SK-N-SH (cell line): ENCODE data around the gene PRUNE1. TPM values are rescaled to one million over a fixed set of nuclear protein-coding genes. Genes with fewer than 3 reads are reported as not detected.

Experiments used
- CTCF ChIA-PET: fragments of 300-600, 350-600 bp; formaldehyde crosslinking; extraction: SDS; loops from one replicate; lab custom pipeline; 2021; lab: Yijun Ruan, JAX
- POLR2A ChIA-PET: fragments of 350-600 bp; sonication (Branson Sonifier 250); formaldehyde crosslinking; extraction: SDS; loops from one replicate; lab custom pipeline; 2020; ENCODE audit warnings: antibody characterized with exemption, inconsistent platforms; lab: Yijun Ruan, JAX
- DNase-seq: peaks from one replicate; pipeline ENCODE4 v3.0.0; 2012
- H2AFZ ChIP-seq: fragments of 200-600 bp; sonication (generic); 2 replicates; pipeline ENCODE4 v1.8.1; 2016; ENCODE audit warnings: antibody characterized with exemption, mild to moderate bottlenecking, low read depth
- H3F3A ChIP-seq: fragments of 200-600 bp; sonication (generic); replicated peaks from 2 replicates; pipeline ENCODE3; 2016; ENCODE audit warnings: antibody characterized with exemption, mild to moderate bottlenecking; ENCODE audit not compliant: insufficient read depth
- H3K27ac ChIP-seq, 2 experiments: fragments of 200-500 bp in 1 of 2; fragments of 200-600 bp in 1 of 2; sonication (Bioruptor generic) in 1 of 2; sonication (generic), shearing (Covaris generic) in 1 of 2; 2 replicates each; pipeline versions ENCODE4 v1.5.1 to v1.6.1; 2014 to 2016; ENCODE audit warnings: low read depth in 2 of 2, inconsistent platforms in 1 of 2, low read length in 1 of 2, mild to moderate bottlenecking in 1 of 2, mixed read lengths in 1 of 2
- H3K27me3 ChIP-seq: fragments of 200-600 bp; sonication (generic), shearing (Covaris generic); 2 replicates; pipeline ENCODE4 v1.6.1; 2016; ENCODE audit warnings: mixed run types; ENCODE audit not compliant: insufficient read depth
- H3K36me3 ChIP-seq, 2 experiments: fragments of 200-500 bp in 1 of 2; fragments of 200-600 bp in 1 of 2; sonication (Bioruptor generic) in 1 of 2; sonication (generic) in 1 of 2; replicated peaks in 1 of 2; 2 replicates each; pipeline versions ENCODE3 to v1.5.1; 2014 to 2016; ENCODE audit warnings: low read length in 1 of 2, mild to moderate bottlenecking in 1 of 2; ENCODE audit not compliant: insufficient read depth in 2 of 2, control insufficient read depth in 1 of 2
- H3K4me1 ChIP-seq, 2 experiments: fragments of 200-500 bp in 1 of 2; fragments of 200-600 bp in 1 of 2; sonication (Bioruptor generic) in 1 of 2; sonication (generic), shearing (Covaris generic) in 1 of 2; 2 replicates each; pipeline versions ENCODE4 v1.5.1 to v1.6.1; 2014 to 2016; ENCODE audit warnings: low read depth in 1 of 2, low read length in 1 of 2, mixed run types in 1 of 2; ENCODE audit not compliant: insufficient read depth in 2 of 2, control insufficient read depth in 1 of 2
- H3K4me2 ChIP-seq: fragments of 200-600 bp; sonication (generic), shearing (Covaris generic); 2 replicates; pipeline ENCODE4 v1.6.1; 2017; ENCODE audit warnings: mixed run types
- H3K4me3 ChIP-seq, 2 experiments: fragments of 200-500 bp in 1 of 2; fragments of 200-600 bp in 1 of 2; sonication (Bioruptor generic) in 1 of 2; sonication (generic), shearing (Covaris generic) in 1 of 2; 2 replicates each; pipeline versions ENCODE4 v1.5.1 to v1.8.1; 2014 to 2016; ENCODE audit warnings: low read depth in 2 of 2, inconsistent platforms in 1 of 2, low read length in 1 of 2, mild to moderate bottlenecking in 1 of 2, mixed read lengths in 1 of 2, moderate library complexity in 1 of 2
- H3K79me2 ChIP-seq: fragments of 200-600 bp; sonication (generic); 2 replicates; pipeline ENCODE4 v1.8.1; 2017; ENCODE audit warnings: mild to moderate bottlenecking; ENCODE audit not compliant: insufficient read depth
- H3K9ac ChIP-seq: fragments of 200-600 bp; sonication (generic); 2 replicates; pipeline ENCODE4 v1.6.1; 2017; ENCODE audit warnings: mixed run types
- H3K9me2 ChIP-seq: fragments of 200-600 bp; sonication (generic); 2 replicates; pipeline ENCODE4 v1.6.1; 2017; ENCODE audit warnings: mixed run types
- H3K9me3 ChIP-seq: fragments of 200-600 bp; sonication (generic); 2 replicates; pipeline ENCODE4 v1.6.1; 2017; ENCODE audit warnings: mixed run types, mild to moderate bottlenecking, moderate library complexity
- H4K20me1 ChIP-seq: fragments of 200-600 bp; sonication (generic); 2 replicates; pipeline ENCODE4 v1.6.1; 2017; ENCODE audit warnings: mild to moderate bottlenecking, mixed run types; ENCODE audit not compliant: insufficient read depth
- CHD2 ChIP-seq: fragments of 150-350 bp; IDR thresholded peaks from 2 replicates; pipeline ENCODE4 v1.6.1; 2018; ENCODE audit warnings: low read length; ENCODE audit not compliant: partially characterized antibody
- ELF1 ChIP-seq: IDR thresholded peaks from 2 replicates; pipeline ENCODE4 v1.4.0; 2012
- EZH2phosphoT487 ChIP-seq: fragments of 200-600 bp; sonication (generic); IDR thresholded peaks from 2 replicates; pipeline ENCODE4 v1.6.1; 2017; ENCODE audit warnings: low read depth, mixed run types, mild to moderate bottlenecking, antibody characterized with exemption, moderate library complexity, borderline replicate concordance
- FOSL2 ChIP-seq: IDR thresholded peaks from 2 replicates; pipeline ENCODE4 v1.4.0; 2012; ENCODE audit warnings: low read depth, mild to moderate bottlenecking, moderate library complexity, borderline replicate concordance
- FOXM1 ChIP-seq: IDR thresholded peaks from 2 replicates; pipeline ENCODE4 v1.4.0; 2012; ENCODE audit warnings: low read depth, mild to moderate bottlenecking
- GABPA ChIP-seq: IDR thresholded peaks from 2 replicates; pipeline ENCODE4 v1.4.0; 2012; ENCODE audit warnings: low read depth, mild to moderate bottlenecking
- JUND ChIP-seq: IDR thresholded peaks from 2 replicates; pipeline ENCODE4 v1.4.0; 2012
- MEF2A ChIP-seq: IDR thresholded peaks from 2 replicates; pipeline ENCODE4 v1.4.0; 2012; ENCODE audit warnings: low read depth, borderline replicate concordance
- MXI1 ChIP-seq: IDR thresholded peaks from 2 replicates; pipeline ENCODE4 v1.6.1; 2012; ENCODE audit warnings: mild to moderate bottlenecking, low read depth, low read length, improper control_type of control experiment
- RAD21 ChIP-seq: IDR thresholded peaks from 2 replicates; pipeline ENCODE4 v1.6.1; 2012; ENCODE audit warnings: mild to moderate bottlenecking, low read length
- RCOR1 ChIP-seq: fragments of 150-350 bp; IDR thresholded peaks from 2 replicates; pipeline ENCODE4 v1.6.1; 2017; ENCODE audit warnings: antibody characterized with exemption, low read length
- RFX5 ChIP-seq: IDR thresholded peaks from 2 replicates; pipeline ENCODE4 v1.6.1; 2012; ENCODE audit warnings: mild to moderate bottlenecking, improper control_type of control experiment, low read length
- RXRA ChIP-seq: IDR thresholded peaks from 2 replicates; pipeline ENCODE4 v1.4.0; 2012; ENCODE audit warnings: low read depth, mild to moderate bottlenecking, borderline replicate concordance
- SIN3A ChIP-seq: IDR thresholded peaks from 2 replicates; pipeline ENCODE4 v1.6.1; 2012; ENCODE audit warnings: low read depth, mild to moderate bottlenecking, low read length, moderate library complexity, borderline replicate concordance
- TAF1 ChIP-seq: IDR thresholded peaks from 2 replicates; pipeline ENCODE4 v1.6.1; 2012; ENCODE audit warnings: low read depth, mild to moderate bottlenecking, low read length, moderate library complexity, borderline replicate concordance
- TCF12 ChIP-seq: IDR thresholded peaks from 2 replicates; pipeline ENCODE4 v1.4.0; 2012
- WGBS: methylation state at CpG from one replicate; pipeline ENCODE4 v1.1.6; 2017; ENCODE audit warnings: low lambda C conversion rate; 5-methylcytosine and 5-hydroxymethylcytosine counted together
- polyA plus RNA-seq, 3 experiments: library from polyadenylated mRNA; depleted of rRNA; stranded (reverse); fragments of >200 nt; gene quantifications; 2 replicates each; pipeline ENCODE4 v1.2.3, GENCODE V29; 2012
- TF ChIP-seq, protein P1 (sequence below): IDR thresholded peaks from 2 replicates; pipeline ENCODE4 v1.4.0; 2012; ENCODE audit warnings: low read depth, borderline replicate concordance
- TF ChIP-seq, protein P2 (sequence below): fragments of 150-350 bp; IDR thresholded peaks from 2 replicates; pipeline ENCODE4 v1.6.1; 2016; ENCODE audit warnings: mild to moderate bottlenecking, low read depth, low read length
- TF ChIP-seq, protein P3 (sequence below): fragments of 150-350 bp; IDR thresholded peaks from 2 replicates; pipeline ENCODE4 v1.6.1; 2017; ENCODE audit warnings: antibody characterized with exemption, low read length, low read depth, borderline replicate concordance
- TF ChIP-seq, protein P4 (sequence below): fragments of 200-600 bp; sonication (generic); IDR thresholded peaks from 2 replicates; pipeline ENCODE4 v1.6.1; 2017; ENCODE audit warnings: antibody characterized with exemption, mild to moderate bottlenecking, moderate library complexity

The PRUNE1 gene
- polyA plus RNA-seq, 1 of the 3 experiments (the other 2 are of a cell fraction) = 7.3 TPM

DNA sequence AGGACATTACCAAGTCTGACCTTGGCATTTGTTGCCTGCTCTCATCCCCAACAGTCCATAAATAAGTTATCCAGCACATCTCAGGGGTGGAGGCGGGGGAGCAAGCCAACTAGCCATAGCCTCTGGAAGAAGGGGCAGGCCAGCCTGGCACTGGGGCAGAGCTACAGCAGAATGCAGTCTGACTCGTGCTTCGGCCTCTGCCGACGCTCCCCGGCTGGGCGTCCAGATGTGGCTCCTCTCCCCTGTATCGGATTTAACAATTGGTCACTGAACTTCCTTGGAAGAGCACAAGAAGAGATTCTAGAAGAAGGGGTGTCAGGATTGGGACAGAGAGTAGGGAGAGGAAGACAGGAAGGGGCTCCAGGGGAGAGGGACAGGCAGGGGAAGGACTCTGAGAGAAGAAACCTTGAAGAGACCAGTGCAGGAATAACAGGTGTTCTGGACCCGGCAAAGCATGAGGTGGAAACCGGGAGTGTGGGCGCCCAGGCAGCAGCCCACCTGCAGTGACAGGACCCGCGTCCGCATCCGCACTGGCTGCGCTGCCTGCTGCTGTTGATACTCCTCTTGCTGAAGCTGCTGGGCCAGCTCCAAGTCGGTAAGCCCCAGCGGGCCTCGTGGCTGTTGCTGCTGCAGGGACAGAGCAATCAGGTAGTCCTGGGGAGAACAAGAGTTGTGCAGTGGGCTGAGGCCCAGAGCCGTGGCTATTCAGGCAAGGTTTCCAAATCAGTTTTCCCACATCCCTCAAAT, 10.9 kb upstream of the PRUNE1 start:
- 91% methylated on average over 12 of the region's 20 CpGs for WGBS
- POLR2A ChIA-PET = no interaction called here
- CTCF ChIA-PET = interaction anchor here (0.6 to 15.9 kb wide), 5 partner anchors 8 to 717 kb away, joined by 3 to 371 read pairs (median 11); partner anchors contain the start of genes ANXA9, CERS2, MINDY1 and SETDB1

DNA sequence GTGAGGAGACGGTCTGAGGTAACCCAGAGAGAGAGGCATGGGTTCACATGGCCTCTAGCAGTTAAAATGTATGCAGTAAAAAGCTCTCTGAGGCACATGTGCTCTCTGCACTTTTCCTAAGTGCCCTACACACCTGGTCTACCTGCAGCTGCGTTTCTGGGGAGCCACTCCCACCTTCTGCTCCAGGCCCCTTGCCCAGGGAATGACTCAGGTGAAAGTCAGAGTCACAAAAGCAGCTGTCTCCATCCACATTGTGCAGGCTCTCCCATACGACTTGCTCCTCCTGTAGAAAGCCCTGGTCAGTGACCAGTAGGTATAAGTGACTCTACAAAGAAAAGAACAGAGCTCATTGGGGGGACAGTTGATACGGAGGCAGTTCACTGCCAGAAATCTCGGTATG, 10.3 kb upstream of the PRUNE1 start:
- no peaks in the 10 kb centered on the region for H3K9me2 ChIP-seq
- H3K9ac ChIP-seq = no peak overlapping the region
- no peak overlapping the region for H2AFZ ChIP-seq
- CTCF ChIA-PET = interaction anchor here (0.6 to 15.9 kb wide), 4 partner anchors 7 to 718 kb away, joined by 3 to 371 read pairs (median 41); partner anchors contain the start of genes ANXA9, CERS2, MINDY1 and SETDB1
- no peak overlapping the region for H3K4me2 ChIP-seq
- H3K79me2 ChIP-seq = no peaks in the 10 kb centered on the region
- peaks cover 0 to 11% of the 10 kb centered on the region in 2 experiments for H3K36me3 ChIP-seq
- no peak for TF ChIP-seq FOSL2
- TF ChIP-seq SIN3A = no peak
- TF ChIP-seq TCF12 = no peak
- TF ChIP-seq RFX5 = no peak
- no peak for TF ChIP-seq EZH2phosphoT487
- no peak for TF ChIP-seq RAD21
- TF ChIP-seq CHD2 = no peak
- no peak for TF ChIP-seq TAF1
- TF ChIP-seq GABPA = no peak
- TF ChIP-seq, protein P1, sequence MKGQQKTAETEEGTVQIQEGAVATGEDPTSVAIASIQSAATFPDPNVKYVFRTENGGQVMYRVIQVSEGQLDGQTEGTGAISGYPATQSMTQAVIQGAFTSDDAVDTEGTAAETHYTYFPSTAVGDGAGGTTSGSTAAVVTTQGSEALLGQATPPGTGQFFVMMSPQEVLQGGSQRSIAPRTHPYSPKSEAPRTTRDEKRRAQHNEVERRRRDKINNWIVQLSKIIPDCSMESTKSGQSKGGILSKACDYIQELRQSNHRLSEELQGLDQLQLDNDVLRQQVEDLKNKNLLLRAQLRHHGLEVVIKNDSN = no peak
- TF ChIP-seq RXRA = no peak
- TF ChIP-seq JUND = no peak
- TF ChIP-seq, protein P2, sequence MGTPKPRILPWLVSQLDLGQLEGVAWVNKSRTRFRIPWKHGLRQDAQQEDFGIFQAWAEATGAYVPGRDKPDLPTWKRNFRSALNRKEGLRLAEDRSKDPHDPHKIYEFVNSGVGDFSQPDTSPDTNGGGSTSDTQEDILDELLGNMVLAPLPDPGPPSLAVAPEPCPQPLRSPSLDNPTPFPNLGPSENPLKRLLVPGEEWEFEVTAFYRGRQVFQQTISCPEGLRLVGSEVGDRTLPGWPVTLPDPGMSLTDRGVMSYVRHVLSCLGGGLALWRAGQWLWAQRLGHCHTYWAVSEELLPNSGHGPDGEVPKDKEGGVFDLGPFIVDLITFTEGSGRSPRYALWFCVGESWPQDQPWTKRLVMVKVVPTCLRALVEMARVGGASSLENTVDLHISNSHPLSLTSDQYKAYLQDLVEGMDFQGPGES = no peak
- TF ChIP-seq, protein P3, sequence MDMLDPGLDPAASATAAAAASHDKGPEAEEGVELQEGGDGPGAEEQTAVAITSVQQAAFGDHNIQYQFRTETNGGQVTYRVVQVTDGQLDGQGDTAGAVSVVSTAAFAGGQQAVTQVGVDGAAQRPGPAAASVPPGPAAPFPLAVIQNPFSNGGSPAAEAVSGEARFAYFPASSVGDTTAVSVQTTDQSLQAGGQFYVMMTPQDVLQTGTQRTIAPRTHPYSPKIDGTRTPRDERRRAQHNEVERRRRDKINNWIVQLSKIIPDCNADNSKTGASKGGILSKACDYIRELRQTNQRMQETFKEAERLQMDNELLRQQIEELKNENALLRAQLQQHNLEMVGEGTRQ = no peak
- TF ChIP-seq MXI1 = no peak
- TF ChIP-seq MEF2A = no peak
- TF ChIP-seq, protein P4, sequence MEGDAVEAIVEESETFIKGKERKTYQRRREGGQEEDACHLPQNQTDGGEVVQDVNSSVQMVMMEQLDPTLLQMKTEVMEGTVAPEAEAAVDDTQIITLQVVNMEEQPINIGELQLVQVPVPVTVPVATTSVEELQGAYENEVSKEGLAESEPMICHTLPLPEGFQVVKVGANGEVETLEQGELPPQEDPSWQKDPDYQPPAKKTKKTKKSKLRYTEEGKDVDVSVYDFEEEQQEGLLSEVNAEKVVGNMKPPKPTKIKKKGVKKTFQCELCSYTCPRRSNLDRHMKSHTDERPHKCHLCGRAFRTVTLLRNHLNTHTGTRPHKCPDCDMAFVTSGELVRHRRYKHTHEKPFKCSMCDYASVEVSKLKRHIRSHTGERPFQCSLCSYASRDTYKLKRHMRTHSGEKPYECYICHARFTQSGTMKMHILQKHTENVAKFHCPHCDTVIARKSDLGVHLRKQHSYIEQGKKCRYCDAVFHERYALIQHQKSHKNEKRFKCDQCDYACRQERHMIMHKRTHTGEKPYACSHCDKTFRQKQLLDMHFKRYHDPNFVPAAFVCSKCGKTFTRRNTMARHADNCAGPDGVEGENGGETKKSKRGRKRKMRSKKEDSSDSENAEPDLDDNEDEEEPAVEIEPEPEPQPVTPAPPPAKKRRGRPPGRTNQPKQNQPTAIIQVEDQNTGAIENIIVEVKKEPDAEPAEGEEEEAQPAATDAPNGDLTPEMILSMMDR = no peak
- no peak for TF ChIP-seq FOXM1
- no peak for TF ChIP-seq ELF1
- no peak for TF ChIP-seq RCOR1
- 69% methylated on average over 4 of the region's 5 CpGs for WGBS
- no peaks in the 10 kb centered on the region for H4K20me1 ChIP-seq
- H3K9me3 ChIP-seq = no peaks in the 10 kb centered on the region
- no peak overlapping the region for H3K27ac ChIP-seq
- DNase-seq = no peak
- POLR2A ChIA-PET = no interaction called here
- no peaks in the 10 kb centered on the region; a peak in 1 of 4 replicates for H3K4me1 ChIP-seq
- no peak overlapping the region for H3K4me3 ChIP-seq
- H3K27me3 ChIP-seq = no peaks in the 10 kb centered on the region
- no peaks in the 10 kb centered on the region for H3F3A ChIP-seq

More for the DNA sequence above, 10.9 kb upstream of the PRUNE1 start:
- Histone ChIP-seq H3K9me3 (no peaks in the 10 kb centered on the region), H4K20me1 (no peaks in the 10 kb centered on the region), H3K4me1 (no peaks in the 10 kb centered on the region), H2AFZ (no peak overlapping the region), H3K4me3 (no peak overlapping the region), H3K9ac (no peak overlapping the region), H3K27ac (no peak overlapping the region), H3K4me2 (no peak overlapping the region), H3F3A (no peaks in the 10 kb centered on the region), H3K9me2 (no peaks in the 10 kb centered on the region), H3K79me2 (no peaks in the 10 kb centered on the region), H3K36me3 (peaks cover 0 to 11% of the 10 kb centered on the region in 2 experiments), H3K27me3 (no peaks in the 10 kb centered on the region)
- DNase-seq = no peak
- no peak for TF ChIP-seq MEF2A
